COLO668 (cell line): ENCODE results near the gene DGKB.

Experiments
- DNase-seq: peaks from one replicate; lab custom pipeline; 2025; ENCODE audit not compliant: unreplicated experiment; lab: John Stamatoyannopoulos, UW

Gene DGKB

DNA sequence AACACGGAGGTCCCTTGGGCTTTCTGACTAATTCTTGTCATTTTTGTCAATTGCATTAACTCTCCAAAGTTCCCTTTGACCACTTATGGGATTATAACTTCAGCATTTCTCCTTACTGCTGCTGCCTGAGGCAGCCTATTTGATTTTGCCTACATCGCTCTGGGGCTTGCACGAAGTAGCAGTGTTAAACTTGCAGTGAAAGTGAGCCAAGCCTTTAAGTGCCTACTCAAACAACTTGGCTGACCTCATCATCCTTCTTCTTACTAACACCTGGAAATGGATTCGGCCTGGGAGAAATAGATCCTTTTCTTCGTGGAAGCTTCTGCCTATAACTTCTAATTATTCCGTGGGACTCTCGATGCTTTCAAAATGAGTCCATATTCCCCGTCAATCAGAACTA lies 76.6 kb downstream of the DGKB start:
- no peak for DNase-seq

GRCh38 chr7:14822481-14822854 lies 80.1 kb downstream of the DGKB start:
- no peak for DNase-seq

- DNase-seq, result no peak
Observed at GRCh38 chr7:14821757-14822480, 80.6 kb downstream of the DGKB start.

DNA sequence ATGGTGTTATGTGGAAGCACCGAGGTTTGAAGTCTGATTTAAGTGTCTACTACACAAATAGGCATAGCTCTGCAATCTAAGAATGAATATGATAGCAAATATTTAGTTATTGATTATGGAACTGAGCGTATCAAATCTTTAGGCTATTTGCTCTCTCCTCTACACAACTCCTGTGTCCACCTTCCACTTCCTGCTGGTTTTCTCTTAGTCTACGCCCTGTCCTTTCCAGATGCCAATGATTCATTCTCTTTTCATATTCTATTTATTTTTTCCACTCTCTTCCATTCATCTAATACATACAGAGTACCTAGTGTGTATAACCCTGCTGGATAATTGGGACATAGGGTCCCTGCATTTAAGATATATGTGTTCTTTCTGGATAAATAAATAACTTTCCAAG lies 83.7 kb downstream of the DGKB start:
- no peak for DNase-seq

DNA sequence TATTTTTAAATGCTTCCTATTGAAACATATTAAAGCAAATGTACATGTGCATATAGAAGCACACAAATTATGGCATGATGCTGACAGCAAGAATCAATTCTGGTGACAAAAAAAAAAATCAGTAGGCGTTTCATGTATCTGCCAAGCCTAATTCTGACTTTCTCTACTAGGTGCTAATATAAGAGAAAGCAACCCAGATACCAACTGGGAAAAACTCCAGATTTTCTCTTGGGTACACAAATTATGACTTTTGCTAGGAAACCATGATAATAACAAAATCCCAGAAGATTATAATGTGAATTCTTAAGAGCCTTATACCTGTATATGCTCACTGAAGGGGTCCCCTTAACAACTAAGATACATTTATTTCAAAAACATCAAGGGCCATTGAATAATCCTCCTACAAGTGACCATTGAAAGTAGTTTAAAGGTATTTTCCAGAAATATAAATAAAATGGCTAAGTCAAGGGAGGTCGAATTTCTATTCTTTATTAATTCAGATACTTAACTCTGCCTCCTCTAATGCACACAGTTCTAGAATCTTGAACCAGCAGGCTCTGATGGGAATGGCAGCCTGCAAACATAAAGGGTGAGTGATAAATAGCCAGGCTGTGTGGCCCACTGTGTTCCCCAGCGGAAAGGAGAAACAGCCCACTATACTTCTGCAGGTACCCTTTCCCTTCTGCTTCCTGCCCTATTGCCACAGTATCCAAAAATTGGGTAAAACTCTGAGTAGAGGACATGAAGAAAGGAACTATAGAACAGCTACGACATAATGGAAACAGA lies 84.5 kb downstream of the DGKB start:
- no peak for DNase-seq

GRCh38 chr7:14807507-14807906 lies 95.0 kb downstream of the DGKB start:
- DNase-seq, result no peak

- no peak for DNase-seq
Observed at GRCh38 chr7:14806891-14807290, 95.7 kb downstream of the DGKB start.

- DNase-seq, result no peak
Observed at GRCh38 chr7:14805105-14805719, 97.3 kb downstream of the DGKB start.

- DNase-seq, result no peak
Observed at GRCh38 chr7:14800664-14801063, 101.9 kb downstream of the DGKB start.

GRCh38 chr7:14793151-14793550 lies 109.4 kb downstream of the DGKB start:
- DNase-seq, result no peak

DNA sequence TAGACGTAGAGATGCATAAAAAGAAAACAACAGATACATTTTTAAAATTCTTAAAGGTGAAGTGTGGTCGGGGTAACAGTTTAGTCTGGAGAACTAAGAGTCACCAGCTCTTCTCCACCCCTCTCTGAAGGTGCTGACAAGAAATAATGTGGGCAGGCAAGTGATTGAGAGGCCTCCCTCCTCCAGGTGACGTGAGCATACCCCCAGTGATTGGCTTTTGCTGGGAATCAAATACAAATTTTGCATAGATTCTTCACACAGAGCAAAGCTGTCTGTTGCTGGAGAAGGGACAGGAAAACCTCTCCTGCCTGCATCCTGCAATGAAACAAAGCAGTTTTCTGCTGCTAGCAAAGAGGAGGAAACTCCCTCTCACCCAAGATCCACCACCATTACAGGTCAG lies 115.0 kb downstream of the DGKB start:
- no peak for DNase-seq

DNA sequence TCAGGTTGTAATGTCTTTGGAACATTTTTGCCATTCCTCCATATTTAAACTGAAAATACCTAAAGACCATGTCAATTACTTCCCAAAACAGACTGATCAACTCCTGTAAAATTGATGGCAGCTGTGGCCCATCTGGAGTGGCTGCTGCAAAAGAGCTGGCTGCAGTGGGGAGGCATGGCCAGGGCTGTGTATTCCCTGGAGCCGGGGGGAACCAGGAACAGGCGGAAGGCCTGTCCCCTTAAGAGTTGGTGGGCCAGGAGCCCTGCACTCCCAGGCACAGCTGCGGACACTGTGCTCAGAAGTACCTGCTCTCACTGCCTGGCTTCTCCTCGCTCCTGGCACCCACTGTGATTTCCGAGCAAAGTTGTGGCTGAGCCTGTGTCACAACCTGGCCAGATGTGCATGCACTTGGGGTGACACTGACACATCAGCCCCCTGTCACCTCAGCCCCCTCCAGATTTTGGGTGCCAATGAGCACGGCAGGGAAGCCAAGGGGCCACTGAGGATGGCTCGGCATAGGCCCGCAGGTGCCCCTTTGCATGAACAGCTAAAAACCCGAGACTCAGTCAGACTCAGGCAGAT lies 116.1 kb downstream of the DGKB start:
- no peak for DNase-seq

DNA sequence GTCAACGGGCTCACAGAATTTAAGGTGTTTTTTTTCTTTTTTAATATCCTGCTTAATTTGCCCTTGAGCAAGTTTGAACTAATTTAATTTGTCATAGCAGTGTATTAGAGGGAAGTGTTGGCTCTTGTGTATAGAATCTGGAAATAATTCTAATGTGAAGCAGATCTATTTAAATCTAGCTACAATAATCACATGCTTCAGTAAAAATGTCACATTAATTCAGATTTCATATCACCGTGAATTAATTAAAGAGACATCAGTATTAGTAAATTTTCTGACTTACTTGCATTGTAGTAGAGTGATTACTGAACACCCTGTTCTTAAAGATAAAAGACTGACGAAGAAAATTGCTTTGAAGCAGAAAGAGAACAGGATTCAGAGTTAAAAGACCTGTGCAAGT lies 124.7 kb downstream of the DGKB start:
- DNase-seq, result no peak

GRCh38 chr7:14776266-14776665 lies 126.3 kb downstream of the DGKB start:
- DNase-seq, result no peak

GRCh38 chr7:14773729-14774271 lies 128.8 kb downstream of the DGKB start:
- no peak for DNase-seq

- no peak for DNase-seq
Observed at GRCh38 chr7:14770614-14771013, 131.9 kb downstream of the DGKB start.

- no peak for DNase-seq
Observed at GRCh38 chr7:14769261-14769660, 133.3 kb downstream of the DGKB start.

DNA sequence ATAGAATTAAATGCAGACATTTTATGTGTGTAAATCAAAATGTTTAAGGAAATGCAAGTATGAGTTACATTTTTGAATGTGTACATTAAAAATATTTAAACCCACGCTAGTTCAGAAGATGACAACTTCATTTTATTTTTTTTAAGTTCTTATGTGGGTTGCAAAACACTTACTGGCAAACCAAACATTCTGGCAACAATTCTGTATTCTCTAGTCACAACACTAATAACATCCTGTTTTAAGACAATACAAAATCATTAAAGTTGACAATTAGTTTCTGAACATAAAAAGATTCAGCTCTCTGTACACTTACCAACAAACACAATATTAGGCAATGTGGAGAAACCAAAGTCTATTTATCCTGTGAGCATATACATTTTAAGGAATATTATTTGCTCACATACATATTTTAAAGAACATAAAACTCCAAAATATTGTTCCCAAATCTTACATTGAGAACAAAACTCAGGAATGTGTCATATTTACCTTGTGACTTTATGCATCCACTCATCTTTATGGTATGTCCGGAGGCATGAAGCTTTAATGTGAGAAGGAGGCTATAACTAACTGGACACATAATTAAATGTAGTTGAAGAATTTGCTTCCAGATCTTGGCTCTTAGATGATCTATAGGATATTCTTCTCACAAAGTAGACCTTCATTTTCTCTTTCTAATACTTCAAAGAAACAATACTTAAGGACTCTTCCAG lies 134.7 kb downstream of the DGKB start:
- no peak for DNase-seq

DNA sequence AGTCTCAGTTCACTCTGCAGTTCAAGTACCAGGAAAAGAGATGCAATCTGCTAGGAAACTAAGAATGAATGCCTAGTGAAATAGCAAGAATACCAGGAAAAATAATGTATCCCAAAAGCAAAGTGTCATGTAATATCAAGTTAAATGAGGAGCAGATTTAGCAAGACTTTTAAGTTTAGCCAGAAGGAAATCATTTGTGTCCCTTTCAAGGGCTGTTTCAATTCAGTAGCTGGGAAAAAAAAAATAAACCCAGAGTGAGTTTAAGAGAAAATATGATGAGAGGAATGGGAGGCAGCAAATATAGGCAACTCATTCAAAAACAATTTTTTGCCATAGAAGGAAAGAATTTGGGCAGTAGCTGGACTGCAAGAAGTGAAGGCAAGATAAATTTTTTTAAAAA lies 135.8 kb downstream of the DGKB start:
- no peak for DNase-seq

- no peak for DNase-seq
Observed at GRCh38 chr7:14765731-14766130, 136.8 kb downstream of the DGKB start.

DNA sequence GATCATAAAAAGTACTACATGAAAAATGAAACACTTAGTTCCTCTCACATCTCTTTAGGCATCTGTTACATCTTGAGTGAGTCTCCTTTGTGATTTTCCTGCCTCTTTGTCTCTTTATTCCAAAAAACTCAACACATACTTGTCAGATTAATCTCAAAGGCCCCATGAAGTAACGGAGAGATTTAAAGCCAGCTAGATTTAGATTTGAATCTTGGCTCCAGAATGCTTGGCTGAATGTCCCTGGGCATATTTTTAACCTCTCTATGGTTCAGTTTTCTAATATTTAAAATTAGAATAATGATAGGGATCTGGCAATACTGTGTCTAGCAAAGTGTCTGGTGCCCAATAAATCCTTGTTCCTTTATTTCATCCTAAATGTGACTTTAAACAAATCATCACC lies 140.0 kb downstream of the DGKB start:
- DNase-seq, result no peak
